H9 (cell line): ENCODE measurements around the gene ZNF205. TPM values are rescaled to one million over a fixed set of nuclear protein-coding genes. Genes with fewer than 3 reads are reported as not detected.

ENCODE experiments used
- DNase-seq: peaks from one replicate; pipeline ENCODE4 v3.0.0-alpha.2; 2017
- H2AFZ ChIP-seq: one replicate; pipeline ENCODE4 v1.6.1; 2013; ENCODE audit warnings: mild to moderate bottlenecking, low read length, control low read depth, moderate library complexity
- H2AK5ac ChIP-seq: 2 replicates; pipeline ENCODE4 v1.6.1; 2013; ENCODE audit warnings: low read length, control low read depth, mixed read lengths; ENCODE audit not compliant: insufficient read length
- H2BK120ac ChIP-seq: one replicate; pipeline ENCODE4 v1.6.1; 2013; ENCODE audit warnings: low read depth, mild to moderate bottlenecking, low read length, control low read depth, inconsistent platforms; ENCODE audit not compliant: poor library complexity, severe bottlenecking
- H2BK12ac ChIP-seq: 2 replicates; pipeline ENCODE4 v1.6.1; 2013; ENCODE audit warnings: low read length, control low read depth, mixed read lengths, low read depth; ENCODE audit not compliant: insufficient read length
- H2BK15ac ChIP-seq: 2 replicates; pipeline ENCODE4 v1.6.1; 2013; ENCODE audit warnings: low read depth, low read length, control low read depth
- H2BK20ac ChIP-seq: one replicate; pipeline ENCODE4 v1.6.1; 2013; ENCODE audit warnings: low read depth, mild to moderate bottlenecking, low read length, control low read depth, inconsistent platforms; ENCODE audit not compliant: poor library complexity, severe bottlenecking
- H2BK5ac ChIP-seq: 2 replicates; pipeline ENCODE4 v1.6.1; 2013; ENCODE audit warnings: low read length, control low read depth, mixed read lengths; ENCODE audit not compliant: insufficient read length
- H3K14ac ChIP-seq: 2 replicates; pipeline ENCODE4 v1.6.1; 2013; ENCODE audit warnings: low read length, control low read depth; ENCODE audit not compliant: insufficient read depth
- H3K18ac ChIP-seq: 2 replicates; pipeline ENCODE4 v1.6.1; 2013; ENCODE audit warnings: low read depth, mild to moderate bottlenecking, mixed read lengths, low read length, control low read depth; ENCODE audit not compliant: insufficient read length
- H3K23ac ChIP-seq: 2 replicates; pipeline ENCODE4 v1.6.1; 2013; ENCODE audit warnings: low read length, control low read depth, mixed read lengths, low read depth; ENCODE audit not compliant: insufficient read length
- H3K23me2 ChIP-seq: 2 replicates; pipeline ENCODE4 v1.6.1; 2013; ENCODE audit warnings: low read depth, mild to moderate bottlenecking, mixed read lengths, low read length, control low read depth; ENCODE audit not compliant: insufficient read length, poor library complexity, severe bottlenecking
- H3K27ac ChIP-seq: 2 replicates; pipeline ENCODE4 v1.5.1; 2013; ENCODE audit warnings: low read length, control low read depth, mixed read lengths, low read depth; ENCODE audit not compliant: insufficient read length
- H3K27me3 ChIP-seq: 2 replicates; pipeline ENCODE4 v1.6.1; 2013; ENCODE audit warnings: low read length, control low read depth, inconsistent platforms; ENCODE audit not compliant: insufficient read depth
- H3K4ac ChIP-seq: 2 replicates; pipeline ENCODE4 v1.6.1; 2013; ENCODE audit warnings: low read depth, mild to moderate bottlenecking, control low read depth, inconsistent platforms, low read length, moderate library complexity
- H3K4me1 ChIP-seq: 2 replicates; pipeline ENCODE4 v1.6.1; 2013; ENCODE audit warnings: low read length, control low read depth, inconsistent platforms; ENCODE audit not compliant: insufficient read depth
- H3K4me2 ChIP-seq: 2 replicates; pipeline ENCODE4 v1.6.1; 2013; ENCODE audit warnings: low read length, control low read depth, mixed read lengths; ENCODE audit not compliant: insufficient read length, insufficient read depth
- H3K56ac ChIP-seq: 2 replicates; pipeline ENCODE4 v1.6.1; 2013; ENCODE audit warnings: low read depth, mild to moderate bottlenecking, mixed read lengths, low read length, control low read depth; ENCODE audit not compliant: insufficient read length
- H3K79me1 ChIP-seq: 2 replicates; pipeline ENCODE4 v1.6.1; 2013; ENCODE audit warnings: low read depth, mild to moderate bottlenecking, moderate library complexity, low read length, control low read depth, inconsistent platforms; ENCODE audit not compliant: insufficient read depth, poor library complexity, severe bottlenecking
- H3K79me2 ChIP-seq: 2 replicates; pipeline ENCODE4 v1.6.1; 2013; ENCODE audit warnings: low read length, control low read depth, inconsistent platforms; ENCODE audit not compliant: insufficient read depth
- H3K9ac ChIP-seq: 2 replicates; pipeline ENCODE4 v1.6.1; 2013; ENCODE audit warnings: low read length, control low read depth, mixed read lengths; ENCODE audit not compliant: insufficient read length; ENCODE audit errors: extremely low read depth
- H3K9me3 ChIP-seq: one replicate; pipeline ENCODE4 v1.6.1; 2013; ENCODE audit warnings: low read depth, low read length, inconsistent platforms; ENCODE audit not compliant: control insufficient read depth
- H3T11ph ChIP-seq: one replicate; pipeline ENCODE4 v1.6.1; 2013; ENCODE audit warnings: mild to moderate bottlenecking, low read length, control low read depth, inconsistent platforms
- H4K20me1 ChIP-seq: one replicate; pipeline ENCODE4 v1.6.1; 2013; ENCODE audit not compliant: control insufficient read depth, insufficient read length, insufficient read depth
- H4K5ac ChIP-seq: 2 replicates; pipeline ENCODE4 v1.6.1; 2013; ENCODE audit warnings: low read depth, mild to moderate bottlenecking, mixed read lengths, low read length, control low read depth; ENCODE audit not compliant: insufficient read length
- H4K8ac ChIP-seq: replicated peaks from 2 replicates; pipeline ENCODE4 v1.6.1; 2013; ENCODE audit warnings: low read length, control low read depth, mixed read lengths, low read depth; ENCODE audit not compliant: insufficient read length
- H4K91ac ChIP-seq: 2 replicates; pipeline ENCODE4 v1.6.1; 2013; ENCODE audit warnings: low read depth, mild to moderate bottlenecking, moderate library complexity, mixed read lengths, low read length, control low read depth; ENCODE audit not compliant: insufficient read length
- H3K27ac Mint-ChIP-seq, 3 experiments: 2 replicates in 2 of 3; 3 replicates in 1 of 3; pipeline ENCODE4 v1.8.0; 2020 to 2021; ENCODE audit warnings: mixed read lengths in 3 of 3, mild to moderate bottlenecking in 1 of 3, moderate library complexity in 1 of 3
- H3K27me3 Mint-ChIP-seq: 2 replicates; pipeline ENCODE4 v1.8.0; 2021; ENCODE audit warnings: low read depth, mild to moderate bottlenecking, moderate library complexity, mixed read lengths
- H3K36me3 Mint-ChIP-seq, 3 experiments: 2 replicates in 2 of 3; 3 replicates in 1 of 3; pipeline ENCODE4 v1.8.0; 2020 to 2021; ENCODE audit warnings: low read depth in 3 of 3, mixed read lengths in 3 of 3; ENCODE audit not compliant: insufficient read depth in 1 of 3
- H3K4me1 Mint-ChIP-seq, 2 experiments: 2 replicates each; pipeline ENCODE4 v1.8.0; 2020; ENCODE audit warnings: mixed read lengths in 2 of 2
- H3K4me3 Mint-ChIP-seq, 2 experiments: 2 replicates in 1 of 2; 3 replicates in 1 of 2; pipeline ENCODE4 v1.8.0; 2020 to 2021; ENCODE audit warnings: mild to moderate bottlenecking in 2 of 2, mixed read lengths in 2 of 2, moderate library complexity in 1 of 2
- H3K9me3 Mint-ChIP-seq, 2 experiments: 2 replicates in 1 of 2; 3 replicates in 1 of 2; pipeline ENCODE4 v1.8.0; 2020; ENCODE audit warnings: mild to moderate bottlenecking in 2 of 2, mixed read lengths in 2 of 2, moderate library complexity in 1 of 2
- WGBS: extraction: QIAGEN DNeasy Blood & Tissue Kit; methylation state at CpG from one replicate; pipeline ENCODE4 v1.1.7; 2013; ENCODE audit warnings: missing lambda C conversion rate, low lambda C conversion rate, mixed read lengths; ENCODE audit not compliant: insufficient read length; ENCODE audit errors: extremely low coverage; 5-methylcytosine and 5-hydroxymethylcytosine counted together
- total RNA-seq: library from RNA; stranded (reverse); gene quantifications from 2 replicates; pipeline ENCODE4 v1.2.1, GENCODE V29; 2021
- TF ChIP-seq, protein P1 (sequence below): fragments of 200-600 bp; sonication (generic); conservative IDR thresholded peaks from 3 replicates; pipeline ENCODE4 v1.8.0; 2021; ENCODE audit warnings: antibody characterized with exemption, mild to moderate bottlenecking

ZNF205 gene
- total RNA-seq, 1 experiment from 2014 or later = 16.8 TPM

DNA sequence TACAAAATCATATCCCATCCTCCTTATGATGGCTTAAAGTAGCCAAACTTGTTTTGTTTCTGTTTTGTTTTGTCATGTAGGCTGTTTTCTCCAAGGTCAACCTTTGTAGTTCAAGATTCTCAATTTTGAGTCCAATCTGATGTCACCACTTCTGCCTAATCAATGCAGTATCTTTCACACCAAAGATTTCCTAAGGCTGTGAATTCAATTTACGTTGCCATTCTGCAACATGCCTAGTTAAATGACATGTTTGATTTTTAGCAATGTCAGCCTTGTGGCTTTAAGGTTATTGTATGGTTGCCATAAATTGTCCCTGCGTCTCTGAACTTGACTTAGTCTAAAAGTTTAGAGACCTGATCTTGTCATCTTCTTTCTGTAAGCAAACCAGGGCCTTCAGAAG, 42.8 kb downstream of the ZNF205 start:
- Histone ChIP-seq H4K20me1 (no peaks in the 10 kb centered on the region), H3K9me3 (no peaks in the 10 kb centered on the region), H3K14ac (no peak overlapping the region), H4K8ac (no peak overlapping the region), H3K23ac (no peak overlapping the region), H2BK12ac (no peak overlapping the region), H4K91ac (no peak overlapping the region), H3K4ac (no peak overlapping the region), H3K4me2 (no peak overlapping the region), H2BK120ac (no peak overlapping the region), H2AK5ac (no peak overlapping the region), H3T11ph (no peak overlapping the region), H3K79me1 (no peaks in the 10 kb centered on the region), H2BK20ac (no peak overlapping the region), H2AFZ (no peak overlapping the region), H4K5ac (no peak overlapping the region), H2BK5ac (no peak overlapping the region), H3K27ac (no peak overlapping the region), H3K56ac (no peak overlapping the region), H3K23me2 (peaks cover 21% of the 10 kb centered on the region), H3K4me1 (peaks cover 2% of the 10 kb centered on the region; the same call in 1 of the 2 replicates), H3K79me2 (no peaks in the 10 kb centered on the region), H2BK15ac (no peak overlapping the region), H3K18ac (no peak overlapping the region), H3K27me3 (no peaks in the 10 kb centered on the region; the same call in 1 of the 2 replicates), H3K9ac (no peak overlapping the region)
- H3K4me3 Mint-ChIP-seq = peak overlapping the region in 1 of 2 experiments; percentile 63; a peak in 1 of 5 replicates
- no CpG with 5 or more reads among the region's 2 CpGs for WGBS
- peaks cover 5 to 16% of the 10 kb centered on the region in 2 experiments; a peak in 3 of 4 replicates for H3K4me1 Mint-ChIP-seq
- H3K27me3 Mint-ChIP-seq = peaks cover 36% of the 10 kb centered on the region
- no peak for DNase-seq
- no peak overlapping the region for H3K27ac Mint-ChIP-seq
- no peaks in the 10 kb centered on the region; a peak in 2 of 7 replicates for H3K36me3 Mint-ChIP-seq
- H3K9me3 Mint-ChIP-seq = peaks cover 8 to 11% of the 10 kb centered on the region in 2 experiments; a peak in 4 of 5 replicates
- TF ChIP-seq, protein P1, sequence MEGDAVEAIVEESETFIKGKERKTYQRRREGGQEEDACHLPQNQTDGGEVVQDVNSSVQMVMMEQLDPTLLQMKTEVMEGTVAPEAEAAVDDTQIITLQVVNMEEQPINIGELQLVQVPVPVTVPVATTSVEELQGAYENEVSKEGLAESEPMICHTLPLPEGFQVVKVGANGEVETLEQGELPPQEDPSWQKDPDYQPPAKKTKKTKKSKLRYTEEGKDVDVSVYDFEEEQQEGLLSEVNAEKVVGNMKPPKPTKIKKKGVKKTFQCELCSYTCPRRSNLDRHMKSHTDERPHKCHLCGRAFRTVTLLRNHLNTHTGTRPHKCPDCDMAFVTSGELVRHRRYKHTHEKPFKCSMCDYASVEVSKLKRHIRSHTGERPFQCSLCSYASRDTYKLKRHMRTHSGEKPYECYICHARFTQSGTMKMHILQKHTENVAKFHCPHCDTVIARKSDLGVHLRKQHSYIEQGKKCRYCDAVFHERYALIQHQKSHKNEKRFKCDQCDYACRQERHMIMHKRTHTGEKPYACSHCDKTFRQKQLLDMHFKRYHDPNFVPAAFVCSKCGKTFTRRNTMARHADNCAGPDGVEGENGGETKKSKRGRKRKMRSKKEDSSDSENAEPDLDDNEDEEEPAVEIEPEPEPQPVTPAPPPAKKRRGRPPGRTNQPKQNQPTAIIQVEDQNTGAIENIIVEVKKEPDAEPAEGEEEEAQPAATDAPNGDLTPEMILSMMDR = no peak
